ENCODE measurements around the gene CTNNA1.
"Not testable (repeated sequence)": the region's sequence is repeated elsewhere in the genome, so short reads cannot be mapped to it uniquely, and the experiment has no call there.

CTNNA1 gene

GRCh38 chr5:138803935-138804334 lies 50.7 kb downstream of the CTNNA1 start:
- no peak for DNase-seq (ENCODE audit: low read depth, low spot score)
- in situ Hi-C loops (cut with HindIII; ENCODE audit: low sequenced_read_pairs) = no loop called here
- no peak for TF ChIP-seq CTCF (IDR thresholded peaks at IDR 0.05; ENCODE audit: low read depth, low read length)
- no peak overlapping the region for H3K4me3 ChIP-seq (ENCODE audit: low read depth, low read length)

GRCh38 chr5:138805096-138805495 lies 51.9 kb downstream of the CTNNA1 start:
- no peak overlapping the region for H3K4me3 ChIP-seq (ENCODE audit: low read depth, low read length)
- TF ChIP-seq CTCF (IDR thresholded peaks at IDR 0.05; ENCODE audit: low read depth, low read length) = no peak
- in situ Hi-C loops (cut with HindIII; ENCODE audit: low sequenced_read_pairs) = no loop called here
- no peak for DNase-seq (ENCODE audit: low read depth, low spot score)

- H3K4me3 ChIP-seq (ENCODE audit: low read depth, low read length) = no peak overlapping the region
- in situ Hi-C loops (cut with HindIII; ENCODE audit: low sequenced_read_pairs) = no loop called here
- DNase-seq (ENCODE audit: low read depth, low spot score) = no peak
- no peak for TF ChIP-seq CTCF (IDR thresholded peaks at IDR 0.05; ENCODE audit: low read depth, low read length)
These were observed 54.0 kb downstream of the CTNNA1 start for GRCh38 chr5:138807182-138807581.

- in situ Hi-C loops (cut with HindIII; ENCODE audit: low sequenced_read_pairs) = no loop called here
- no peak for TF ChIP-seq CTCF (IDR thresholded peaks at IDR 0.05; ENCODE audit: low read depth, low read length)
- no peak overlapping the region for H3K4me3 ChIP-seq (ENCODE audit: low read depth, low read length)
- DNase-seq (ENCODE audit: low read depth, low spot score) = no peak
These were observed 56.2 kb downstream of the CTNNA1 start for GRCh38 chr5:138809391-138809790.

GRCh38 chr5:138810861-138811260 lies 57.6 kb downstream of the CTNNA1 start:
- DNase-seq (ENCODE audit: low read depth, low spot score); in situ Hi-C loops (cut with HindIII; ENCODE audit: low sequenced_read_pairs); H3K4me3 ChIP-seq (ENCODE audit: low read depth, low read length): not testable (repeated sequence)

- TF ChIP-seq CTCF (IDR thresholded peaks at IDR 0.05; ENCODE audit: low read depth, low read length) = no peak
- no peak for DNase-seq (ENCODE audit: low read depth, low spot score)
- in situ Hi-C loops (cut with HindIII; ENCODE audit: low sequenced_read_pairs) = no loop called here
These were observed 62.3 kb downstream of the CTNNA1 start for GRCh38 chr5:138815529-138815928.

GRCh38 chr5:138817241-138817640 lies 64.0 kb downstream of the CTNNA1 start:
- H3K4me3 ChIP-seq (ENCODE audit: low read depth, low read length) = no peak overlapping the region
- TF ChIP-seq CTCF (IDR thresholded peaks at IDR 0.05; ENCODE audit: low read depth, low read length) = no peak
- DNase-seq (ENCODE audit: low read depth, low spot score) = no peak
- in situ Hi-C loops (cut with HindIII; ENCODE audit: low sequenced_read_pairs) = no loop called here

More at GRCh38 chr5:138815529-138815928, 62.3 kb downstream of the CTNNA1 start:
- no peak overlapping the region for H3K4me3 ChIP-seq (ENCODE audit: low read depth, low read length)
